HepG2 (cell line): Measurements from ENCODE around the gene CCDC8. TPM values are rescaled to one million over a fixed set of nuclear protein-coding genes. Genes with fewer than 3 reads are reported as not detected.
A peak's percentile ranks its signal among the peaks of the same experiment; 100 is the strongest.

ENCODE experiments used
- ATAC-seq: fragments of 200-7000 bp; cut with Tn5 transposase; 3 replicates; pipeline ENCODE4 v1.9.1; 2020; ENCODE audit warnings: mild to moderate bottlenecking, moderate library complexity
- BruUV-seq: library from RNA; stranded (reverse); fragments of 400-500 nt; replicated peaks from 2 replicates; lab custom pipeline; 2021; lab: Mats Ljungman, UMichigan
- CTCF ChIA-PET: fragments of 300-600 bp; formaldehyde crosslinking; extraction: SDS; loops from one replicate; lab custom pipeline; 2021; ENCODE audit warnings: low total read pairs, inconsistent platforms, low intra/inter-chr PET ratio; lab: Yijun Ruan, JAX
- POLR2A ChIA-PET: fragments of 350-600 bp; sonication (Branson Sonifier 250); formaldehyde crosslinking; loops from one replicate; lab custom pipeline; 2020; ENCODE audit warnings: antibody characterized with exemption, inconsistent platforms; lab: Yijun Ruan, JAX
- DNase-seq: peaks from one replicate; pipeline ENCODE4 v3.0.0-alpha.2; 2015; ENCODE audit warnings: low spot score
- FAIRE-seq: peaks from 3 replicates; lab custom pipeline; 2011; peaks lifted over from hg19 to GRCh38; lab: Jason Lieb, UNC
- H2AFZ ChIP-seq: one replicate; pipeline ENCODE4 v1.6.1; 2011; ENCODE audit warnings: low read length, inconsistent platforms
- H3K27ac ChIP-seq: fragments of 300-600 bp; 3 replicates; pipeline ENCODE4 v1.8.0; 2011; ENCODE audit warnings: mixed run types, mild to moderate bottlenecking, mixed read lengths, low read length, inconsistent platforms; ENCODE audit not compliant: insufficient read depth; ENCODE audit errors: extremely low read length
- H3K27me3 ChIP-seq, 2 experiments: fragments of 200-600 bp in 1 of 2; 2 replicates in 1 of 2; 3 replicates in 1 of 2; pipeline versions ENCODE4 v1.6.0 to v1.8.0; 2011; ENCODE audit warnings: low read length in 2 of 2, mild to moderate bottlenecking in 2 of 2, moderate library complexity in 2 of 2, inconsistent platforms in 1 of 2; ENCODE audit not compliant: insufficient read depth in 2 of 2, control insufficient read depth in 1 of 2
- H3K36me3 ChIP-seq, 2 experiments: fragments of 200-600 bp in 1 of 2; replicated peaks in 1 of 2; 2 replicates in 1 of 2; 3 replicates in 1 of 2; pipeline versions ENCODE4 v1.5.1 to v1.8.0; 2011; ENCODE audit warnings: low read length in 2 of 2, inconsistent platforms in 1 of 2; ENCODE audit not compliant: insufficient read depth in 2 of 2, control insufficient read depth in 1 of 2
- H3K4me1 ChIP-seq: 2 replicates; pipeline ENCODE4 v1.5.1; 2012; ENCODE audit warnings: low read length, inconsistent platforms; ENCODE audit not compliant: insufficient read depth
- H3K4me2 ChIP-seq: 2 replicates; pipeline ENCODE4 v1.6.0; 2011; ENCODE audit warnings: low read depth, low read length, inconsistent platforms
- H3K4me3 ChIP-seq, 3 experiments: fragments of 200-600 bp in 1 of 3; sonication (generic), shearing (Covaris generic) in 1 of 3; replicated peaks in 1 of 3; 2 replicates each; pipeline ENCODE4 v1.5.1; 2011 to 2016; ENCODE audit warnings: low read length in 3 of 3, inconsistent platforms in 2 of 3, low read depth in 2 of 3, mild to moderate bottlenecking in 2 of 3, control low read depth in 1 of 3, mixed read lengths in 1 of 3; ENCODE audit not compliant: insufficient read depth in 1 of 3
- H3K79me2 ChIP-seq: one replicate; pipeline ENCODE4 v1.6.1; 2011; ENCODE audit warnings: low read length, inconsistent platforms; ENCODE audit not compliant: insufficient read depth
- H3K9ac ChIP-seq: 2 replicates; pipeline ENCODE4 v1.6.0; 2011; ENCODE audit warnings: mild to moderate bottlenecking, low read depth, low read length, inconsistent platforms; ENCODE audit not compliant: insufficient read depth
- H3K9me3 ChIP-seq: 2 replicates; pipeline ENCODE4 v1.5.1; 2012; ENCODE audit warnings: mild to moderate bottlenecking, low read length
- H4K20me1 ChIP-seq: 2 replicates; pipeline ENCODE4 v1.6.0; 2011; ENCODE audit warnings: inconsistent platforms, mild to moderate bottlenecking, low read length, moderate library complexity; ENCODE audit not compliant: insufficient read depth
- KLF16 ChIP-seq, 2 experiments: sonication (generic) in 1 of 2; formaldehyde crosslinking in 1 of 2; IDR thresholded peaks; 2 replicates each; pipeline versions ENCODE4 v1.6.1 to v1.8.0; 2016 to 2023; ENCODE audit warnings: missing genetic modification reagents in 2 of 2, missing compliant biosample characterization in 1 of 2
- MNT ChIP-seq: fragments of 450-650 bp; IDR thresholded peaks from 2 replicates; pipeline ENCODE4 v1.6.1; 2016
- TEF ChIP-seq: sonication (generic); formaldehyde crosslinking; IDR thresholded peaks from 2 replicates; pipeline ENCODE4 v1.5.0; 2020; ENCODE audit warnings: missing genetic modification reagents
- ZFP1 ChIP-seq: IDR thresholded peaks from 2 replicates; pipeline ENCODE4 v1.6.1; 2016
- ZNF512B ChIP-seq: sonication (generic); formaldehyde crosslinking; IDR thresholded peaks from 2 replicates; pipeline ENCODE4 v1.5.1; 2020; ENCODE audit warnings: missing genetic modification reagents, mild to moderate bottlenecking, borderline replicate concordance
- ZNF562 ChIP-seq: sonication (generic); formaldehyde crosslinking; IDR thresholded peaks from 2 replicates; pipeline ENCODE4 v1.8.0; 2022; ENCODE audit warnings: missing genetic modification reagents, borderline replicate concordance
- ZNF607 ChIP-seq: sonication (generic); formaldehyde crosslinking; IDR thresholded peaks from 2 replicates; pipeline ENCODE4 v1.5.1; 2020; ENCODE audit warnings: missing genetic modification reagents, mild to moderate bottlenecking, borderline replicate concordance
- ZNF720 ChIP-seq: sonication (generic); formaldehyde crosslinking; IDR thresholded peaks from 2 replicates; pipeline ENCODE4 v1.4.0; 2020; ENCODE audit warnings: missing genetic modification reagents
- ZSCAN25 ChIP-seq: sonication (generic); formaldehyde crosslinking; IDR thresholded peaks from 2 replicates; pipeline ENCODE4 v1.8.0; 2022; ENCODE audit warnings: mild to moderate bottlenecking, missing genetic modification reagents
- ZXDC ChIP-seq: sonication (generic); formaldehyde crosslinking; IDR thresholded peaks from 2 replicates; pipeline ENCODE4 v1.5.0; 2020; ENCODE audit warnings: mild to moderate bottlenecking, missing genetic modification reagents
- WGBS: methylation state at CpG from one replicate; pipeline ENCODE4 v1.1.6; 2017; ENCODE audit warnings: low lambda C conversion rate; 5-methylcytosine and 5-hydroxymethylcytosine counted together
- in situ Hi-C: cut with HindIII; loops from 2 replicates; pipeline ENCODE4 v1.10.0; 2017; ENCODE audit warnings: low pct_unique_long_range_greater_than_20kb; ENCODE audit not compliant: extremely low pct_ligation_motif_present
- intact Hi-C: fragments of 100-400 bp; cut with micrococcal nuclease; formaldehyde crosslinking; loops from one replicate; pipeline ENCODE4 v1.10.0; 2022; ENCODE audit not compliant: unreplicated experiment
- polyA plus RNA-seq, 8 experiments: library from polyadenylated mRNA; depleted of rRNA in 3 of 8; stranded (reverse) in 7 of 8; unstranded in 1 of 8; fragments of >200 nt; fragmentation: Illumina TruSeq in 4 of 8; extraction: Trizol in 4 of 8; gene quantifications; 2 replicates each; pipeline versions ENCODE4 v1.2.1 to v1.2.3, GENCODE V29; 2011 to 2016; ENCODE audit warnings: low read depth in 4 of 8, missing spikeins in 1 of 8, mixed read lengths in 1 of 8; ENCODE audit not compliant: insufficient read depth in 1 of 8
- total RNA-seq, 5 experiments: library from RNA; depleted of rRNA; stranded (reverse); fragments of >200 nt; fragmentation: Illumina TruSeq; extraction: Trizol; gene quantifications; 2 replicates each; pipeline ENCODE4 v1.2.3, GENCODE V29; 2016; ENCODE audit warnings: low read depth in 1 of 5

Gene CCDC8
- total and polyA plus RNA-seq, 2 of the 13 experiments (the other 11 are each of a cell fraction or from before 2014, with no cell fraction given): 0.04 TPM; not detected in 1

GRCh38 chr19:46407856-46408663 is 5.3 kb downstream of the CCDC8 start:
- no peak for DNase-seq
- WGBS: 58% methylated on average over 15 of the region's 23 CpGs
- Histone ChIP-seq H3K9ac (no peak overlapping the region), H3K27ac (no peak overlapping the region), H3K4me2 (peak overlapping the region; percentile 71), H3K9me3 (no peaks in the 10 kb centered on the region), H3K4me3 (peak overlapping the region; percentile 10 to 50 (median 15); a peak in 2 of 6 replicates), H3K27me3 (no peaks in the 10 kb centered on the region), H3K36me3 (no peaks in the 10 kb centered on the region), H3K79me2 (no peaks in the 10 kb centered on the region), H2AFZ (peak overlapping the region; percentile 1), H4K20me1 (no peaks in the 10 kb centered on the region), H3K4me1 (peaks cover 37% of the 10 kb centered on the region)
- intact Hi-C loops (no loop called here), in situ Hi-C loops (no loop called here)
- ChIA-PET POLR2A (no interaction called here), CTCF (no interaction called here)
- no TSS peak for BruUV-seq
- FAIRE-seq: no peak
- ATAC-seq: no peak
- TF ChIP-seq ZNF512B: 0 out of 2 replicates have a peak, but pooled peaks have one; percentile 27
- TF ChIP-seq MNT: peak; percentile 80
- no peak for TF ChIP-seq ZXDC (CRISPR knock-in tag)
- no peak for TF ChIP-seq ZFP1
- TF ChIP-seq ZNF562 (CRISPR knock-in tag): no peak
- no peak for TF ChIP-seq KLF16 (CRISPR knock-in tag; IDR thresholded peaks at IDR 0.05)
- TF ChIP-seq ZNF720 (CRISPR knock-in tag): no peak
- TF ChIP-seq TEF: no peak
- TF ChIP-seq ZSCAN25: no peak
- TF ChIP-seq ZNF607 (CRISPR knock-in tag): no peak
